ENCODE data around the gene CDK11A. TPM values are rescaled to one million over a fixed set of nuclear protein-coding genes. Genes with fewer than 3 reads are reported as not detected.

Gene CDK11A
- 36.1 and 38.4 TPM in 2 replicates for total RNA-seq (2014; rRNA removed; shearing (Covaris generic))

GRCh38 chr1:1724035-1724864 lies at the start of gene CDK11A:
TSS of gene CDK11A (minus strand) at chr1:1724357. CDS start at chr1:1722818, 1,539 bp downstream.

GRCh38 chr1:1692714-1693647 lies 31.2 kb downstream of the CDK11A start, which contains the start of gene SLC35E2B:
TSS of gene SLC35E2B (minus strand) at chr1:1692795. CDS start at chr1:1676699, 16,096 bp downstream.

DNA sequence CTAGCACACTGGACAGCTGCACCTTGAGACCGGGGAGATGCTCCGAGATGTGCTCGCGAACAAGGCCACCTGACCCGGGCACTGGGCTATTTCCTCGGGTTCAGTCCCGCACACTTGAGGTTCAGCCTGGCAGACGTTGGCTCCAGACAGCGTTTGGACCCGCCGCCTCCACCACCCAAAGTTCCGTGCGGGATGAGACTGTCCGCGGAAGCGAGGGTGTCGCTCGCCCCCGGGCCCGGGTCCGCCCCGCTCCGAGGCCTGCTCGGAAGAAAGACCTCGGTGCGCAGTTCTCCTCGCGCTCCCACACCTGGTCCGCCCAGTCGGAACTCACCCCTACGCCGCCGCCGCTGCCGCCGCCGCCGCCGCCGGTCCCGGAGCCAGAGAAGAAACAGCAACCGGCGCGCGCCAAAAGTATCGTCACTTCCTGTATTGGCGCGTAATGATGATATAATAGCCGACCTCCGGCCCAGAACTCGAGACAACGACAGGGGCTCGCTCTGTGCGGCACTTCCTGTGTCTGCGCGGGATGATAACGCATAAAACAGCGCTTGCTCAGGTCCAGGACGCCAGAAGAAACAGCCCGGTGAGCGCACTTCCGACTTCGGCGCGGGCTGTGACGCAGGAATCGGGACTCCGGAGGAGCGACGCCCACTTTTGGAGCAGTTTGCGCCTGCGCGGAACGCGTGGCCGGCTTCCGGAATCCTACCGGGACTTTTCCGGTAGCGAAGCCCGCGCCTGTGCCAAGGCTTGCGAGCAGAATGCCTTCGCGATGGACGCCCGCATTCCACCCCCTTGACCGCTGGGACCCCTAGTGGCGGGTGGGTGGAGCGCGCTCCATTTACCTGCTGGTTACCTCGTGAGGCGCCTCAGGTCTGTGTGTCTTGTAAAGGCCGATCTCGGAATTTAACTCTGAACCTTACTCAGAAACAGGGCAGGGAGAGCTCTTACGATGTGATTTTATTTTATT lies 65.3 kb downstream of the CDK11A start, which contains the start of gene CDK11B:
Gene CDK11B (minus strand): TSS at position 422 of the 967 bp plus-strand sequence. CDS start 1,519 bp downstream, outside the sequence.

Other genes starting within 250 kb of the CDK11A start
- 102 and 114 TPM in 2 replicates for gene ATAD3A, start 212.2 kb downstream of the CDK11A start, total RNA-seq (2014; rRNA removed; shearing (Covaris generic))
- gene TMEM240, start 183.7 kb downstream of the CDK11A start, total RNA-seq (2014; rRNA removed; shearing (Covaris generic)), result 0.27 TPM in 1 of 2 replicates, not detected in the other
- gene SSU72, start 149.5 kb downstream of the CDK11A start, total RNA-seq (2014; rRNA removed; shearing (Covaris generic)), result 106 and 107 TPM in 2 replicates
- gene FNDC10, start 124.2 kb downstream of the CDK11A start, total RNA-seq (2014; rRNA removed; shearing (Covaris generic)), result 3.6 and 6.1 TPM in 2 replicates
- 56.6 and 59.9 TPM in 2 replicates for gene MIB2, start 108.9 kb downstream of the CDK11A start, total RNA-seq (2014; rRNA removed; shearing (Covaris generic))
- 0.08 and 1.4 TPM in 2 replicates for gene MMP23B, start 92.2 kb downstream of the CDK11A start, total RNA-seq (2014; rRNA removed; shearing (Covaris generic))
- 21.3 and 22.3 TPM in 2 replicates for gene CDK11B, start 65.4 kb downstream of the CDK11A start, total RNA-seq (2014; rRNA removed; shearing (Covaris generic))
- gene SLC35E2B, start 31.6 kb downstream of the CDK11A start, total RNA-seq (2014; rRNA removed; shearing (Covaris generic)), result 19.3 and 21.4 TPM in 2 replicates
- 53.4 and 60.2 TPM in 2 replicates for gene NADK, start 54.1 kb upstream of the CDK11A start, total RNA-seq (2014; rRNA removed; shearing (Covaris generic))
- gene GNB1, start 166.7 kb upstream of the CDK11A start, total RNA-seq (2014; rRNA removed; shearing (Covaris generic)), result 48.3 and 53.2 TPM in 2 replicates
- gene CALML6, start 190.9 kb upstream of the CDK11A start, total RNA-seq (2014; rRNA removed; shearing (Covaris generic)), result 0.53 and 2.4 TPM in 2 replicates
- gene TMEM52, start 194.9 kb upstream of the CDK11A start, total RNA-seq (2014; rRNA removed; shearing (Covaris generic)), result 1.2 TPM in 1 of 2 replicates, not detected in the other

All from A375 (cell line).